IPS DF 4.7 (cell line): ENCODE data around the gene MAPK8IP3.

Source experiments
- DNase-seq: peaks from one replicate; pipeline ENCODE4 v3.0.0-alpha.2; 2013; ENCODE audit warnings: low spot score; ENCODE audit errors: extremely low read depth

MAPK8IP3 gene

DNA sequence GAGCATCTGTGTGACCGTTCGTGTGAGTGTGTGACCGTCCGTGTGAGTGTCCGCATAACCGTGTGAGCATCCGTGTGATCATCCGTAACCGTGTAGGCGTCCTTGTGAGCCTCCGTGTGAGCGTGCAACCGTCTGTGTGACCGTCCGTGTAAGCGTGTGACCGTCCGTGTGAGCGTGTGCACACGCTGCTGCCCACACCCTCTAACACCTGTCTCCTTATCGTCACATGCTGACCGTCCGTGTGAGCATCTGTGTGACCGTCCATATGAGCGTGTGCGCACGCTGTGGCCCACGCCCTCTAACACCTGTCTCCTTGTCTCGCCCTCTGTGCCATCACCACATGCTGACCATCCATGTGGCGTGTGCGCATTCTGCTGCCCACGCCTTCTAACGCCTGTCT lies 34.2 kb downstream of the MAPK8IP3 start:
- no peak for DNase-seq

- no peak for DNase-seq
These were observed 34.9 kb downstream of the MAPK8IP3 start for GRCh38 chr16:1740781-1741490.

GRCh38 chr16:1741553-1742165 lies 35.7 kb downstream of the MAPK8IP3 start:
- DNase-seq, result no peak

DNA sequence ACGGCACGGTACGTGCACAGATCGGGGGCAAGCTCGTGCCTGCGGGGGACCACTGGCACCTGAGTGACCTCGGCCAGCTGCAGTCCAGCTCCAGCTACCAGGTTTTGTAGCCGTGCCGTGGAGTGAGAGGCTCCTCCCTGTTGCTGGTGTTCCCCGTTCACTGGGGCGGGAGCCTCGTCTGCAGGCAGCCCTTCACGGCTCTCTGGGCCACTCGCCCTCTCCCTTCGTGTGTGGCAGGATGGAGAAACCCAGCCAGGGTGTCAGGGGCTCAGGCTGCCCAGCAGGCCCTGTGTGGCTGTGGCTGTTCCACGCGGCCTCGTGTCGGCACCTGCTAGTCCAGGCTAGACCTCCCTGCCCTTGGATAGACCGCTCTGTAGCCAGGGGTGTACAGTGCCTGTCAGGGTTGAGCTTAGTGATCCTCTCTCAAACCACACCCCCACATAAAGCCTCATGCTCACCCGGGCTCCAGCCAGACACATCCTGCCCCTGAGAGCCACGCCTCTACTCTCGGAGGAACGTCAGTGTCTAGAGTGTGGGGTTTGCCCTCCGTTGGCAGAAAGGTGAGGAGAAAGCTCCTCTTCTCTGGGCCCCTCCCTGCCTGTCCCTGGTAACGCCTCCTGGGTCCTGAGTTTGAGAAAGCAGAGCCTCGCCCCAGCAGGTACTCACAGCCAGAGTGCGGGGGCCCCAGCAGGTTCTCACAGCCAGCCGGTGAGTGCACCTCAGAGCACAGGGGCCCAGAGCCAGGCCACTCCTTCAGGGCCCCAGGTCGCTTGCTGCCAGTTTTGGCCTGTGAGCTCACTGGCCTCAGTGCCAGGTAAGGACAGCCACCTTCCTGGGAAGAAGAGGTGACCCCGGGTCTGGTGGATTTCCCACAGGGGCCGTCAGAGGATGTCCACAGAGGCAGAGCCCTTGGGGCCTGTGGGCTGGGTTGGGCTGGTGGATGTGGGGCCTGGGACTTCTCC lies 37.7 kb downstream of the MAPK8IP3 start:
- no peak for DNase-seq

DNA sequence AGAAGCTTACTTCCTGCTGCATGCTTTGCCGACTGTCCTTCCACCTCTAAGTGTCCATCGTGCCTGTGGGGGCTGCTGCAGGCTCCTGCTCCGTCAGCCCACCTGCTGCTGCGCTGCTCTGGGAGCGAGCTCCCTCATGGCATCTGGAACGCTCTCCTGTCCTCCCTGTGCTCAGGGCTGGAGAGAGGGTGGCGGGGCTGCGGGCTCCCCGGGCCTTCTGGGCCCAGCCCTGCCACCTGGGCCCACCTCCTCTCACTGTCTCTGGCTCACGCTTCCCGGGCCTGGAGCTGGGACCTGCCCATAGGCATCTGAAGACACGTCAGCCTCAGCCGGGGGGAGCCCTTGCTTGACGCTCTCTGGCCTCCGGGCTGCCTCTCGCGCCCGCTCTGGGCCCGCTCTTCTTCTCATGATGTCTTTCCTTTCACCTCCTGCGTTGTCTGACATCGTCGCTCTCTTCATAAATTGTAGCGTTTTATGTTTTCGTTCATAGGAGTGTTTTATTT lies 38.4 kb downstream of the MAPK8IP3 start:
- no peak for DNase-seq

- DNase-seq, result no peak
These were observed 39.3 kb downstream of the MAPK8IP3 start for GRCh38 chr16:1745181-1745899.

- DNase-seq, result no peak
These were observed 40.1 kb downstream of the MAPK8IP3 start for GRCh38 chr16:1745900-1746692.

DNA sequence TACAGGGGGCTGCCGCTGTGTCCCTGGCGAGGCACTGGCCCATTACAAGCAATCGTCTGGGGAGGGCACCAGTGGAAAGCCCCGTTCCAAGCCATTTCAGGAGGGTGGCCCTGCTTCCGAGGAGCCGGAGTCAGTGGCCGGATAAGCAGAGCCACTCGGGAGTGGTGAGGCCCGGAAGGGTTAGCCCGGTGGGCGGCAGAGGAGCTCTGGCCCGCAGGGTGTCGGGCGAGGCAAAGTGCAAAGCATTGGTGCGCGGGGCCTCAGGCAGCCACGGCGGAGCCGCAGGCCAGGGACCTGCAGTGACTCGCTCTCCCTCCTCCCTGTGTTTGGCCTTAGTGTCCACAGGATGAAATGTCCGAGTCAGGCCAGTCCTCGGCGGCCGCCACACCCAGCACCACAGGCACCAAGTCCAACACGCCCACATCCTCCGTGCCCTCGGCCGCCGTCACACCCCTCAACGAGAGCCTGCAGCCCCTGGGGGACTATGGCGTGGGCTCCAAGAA lies 40.7 kb downstream of the MAPK8IP3 start:
- no peak for DNase-seq

- DNase-seq, result no peak
These were observed 41.9 kb downstream of the MAPK8IP3 start for GRCh38 chr16:1747934-1748333.

GRCh38 chr16:1749152-1750117 lies 43.4 kb downstream of the MAPK8IP3 start:
- DNase-seq, result no peak

DNA sequence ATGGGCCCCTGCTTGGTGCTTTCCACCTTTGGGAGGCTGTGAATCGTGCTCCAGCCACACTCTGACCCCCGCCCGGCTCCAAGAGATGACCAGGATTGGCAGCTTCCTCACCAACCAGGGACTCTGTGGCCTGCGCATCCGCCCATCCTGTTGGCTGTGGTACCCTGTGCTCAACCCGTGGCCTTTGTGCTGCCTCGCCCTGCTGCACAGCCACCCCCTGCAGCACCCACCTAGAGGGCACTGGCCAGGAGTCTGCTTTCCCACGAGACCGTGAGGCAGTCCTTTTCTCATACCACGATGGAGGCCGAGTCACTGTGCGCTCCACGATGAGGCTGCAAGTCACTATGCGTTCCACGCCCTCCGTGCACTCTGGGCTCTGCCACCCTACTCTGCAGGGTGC lies 46.0 kb downstream of the MAPK8IP3 start:
- DNase-seq, result no peak

- no peak for DNase-seq
These were observed 46.9 kb downstream of the MAPK8IP3 start for GRCh38 chr16:1752853-1753252.

DNA sequence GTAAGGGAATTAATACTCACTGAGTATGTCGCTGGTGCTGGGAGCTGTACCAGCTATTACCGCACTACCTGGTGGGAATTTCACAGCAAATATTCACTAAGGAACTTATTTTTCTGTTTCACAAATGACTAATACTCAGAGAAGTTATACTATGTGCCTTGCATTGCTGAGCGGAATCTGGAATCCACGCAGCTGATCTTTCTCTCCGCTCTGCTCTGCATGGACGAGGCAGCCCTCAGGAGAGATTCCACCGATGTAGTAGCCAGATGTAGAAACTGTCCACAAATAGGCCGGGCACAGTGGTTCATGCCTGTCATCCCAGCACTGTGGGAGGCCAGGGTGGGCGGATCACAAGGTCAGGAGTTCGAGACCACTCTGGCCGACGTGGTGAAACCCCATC lies 48.2 kb downstream of the MAPK8IP3 start:
- DNase-seq, result no peak

- no peak for DNase-seq
These were observed 51.9 kb downstream of the MAPK8IP3 start for GRCh38 chr16:1757714-1758461.

- no peak for DNase-seq
These were observed 52.9 kb downstream of the MAPK8IP3 start for GRCh38 chr16:1758923-1759322.

- DNase-seq, result no peak
These were observed 53.5 kb downstream of the MAPK8IP3 start for GRCh38 chr16:1759511-1759910.

- DNase-seq, result no peak
These were observed 54.9 kb downstream of the MAPK8IP3 start for GRCh38 chr16:1760911-1761310.

- DNase-seq, result no peak
These were observed 55.8 kb downstream of the MAPK8IP3 start for GRCh38 chr16:1761751-1762150.
